Cardiac muscle cell (in vitro differentiated cells and primary cell): ENCODE data around the gene REEP6. TPM values are rescaled to one million over a fixed set of nuclear protein-coding genes. Genes with fewer than 3 reads are reported as not detected.
A peak's percentile ranks its signal among the peaks of the same experiment; 100 is the strongest.

Experiments
- DNase-seq, 2 donors: peaks; one replicate each; pipeline versions ENCODE4 v3.0.0 to v3.0.0-alpha.2; 2010 to 2017; ENCODE audit warnings: low read depth in 1 of 2, low spot score in 1 of 2
- H3K27ac ChIP-seq: fragments of 200-600 bp; sonication (generic); 2 replicates; pipeline ENCODE4 v1.5.1; 2016
- H3K27me3 ChIP-seq: fragments of 200-600 bp; sonication (generic); 2 replicates; pipeline ENCODE4 v1.6.0; 2016; ENCODE audit warnings: control low read depth
- H3K36me3 ChIP-seq: fragments of 200-600 bp; sonication (generic); 2 replicates; pipeline ENCODE4 v1.5.1; 2016; ENCODE audit warnings: control low read depth
- H3K4me1 ChIP-seq: fragments of 200-600 bp; sonication (generic); 2 replicates; pipeline ENCODE4 v1.8.1; 2017; ENCODE audit warnings: low read depth, mild to moderate bottlenecking, mixed run types
- H3K4me3 ChIP-seq: fragments of 200-600 bp; sonication (generic); 2 replicates; pipeline ENCODE4 v1.5.1; 2016; ENCODE audit warnings: mild to moderate bottlenecking
- H3K9me3 ChIP-seq: fragments of 200-600 bp; sonication (generic); 2 replicates; pipeline ENCODE4 v1.5.1; 2017; ENCODE audit warnings: low read depth, mild to moderate bottlenecking, control low read depth
- CTCF ChIP-seq: IDR thresholded peaks from 2 replicates; pipeline ENCODE4 v1.5.1; 2012; ENCODE audit warnings: low read depth, mild to moderate bottlenecking, low read length
- polyA plus RNA-seq: library from polyadenylated mRNA; unstranded; fragments of >200 nt; fragmentation: Nextera tagmentation; extraction: Ambion mirVana; gene quantifications from 2 replicates; pipeline ENCODE4 v1.2.1, GENCODE V29; 2016
- total RNA-seq: library from RNA; depleted of rRNA; stranded (reverse); fragments of >200 nt; gene quantifications from 2 replicates; pipeline ENCODE4 v1.2.3, GENCODE V29; 2016

REEP6 gene
- total and polyA plus RNA-seq, 2 experiments from 2014 or later: 52.7 to 99.8 TPM

- peak; percentile 53 for DNase-seq
- peaks cover 90% of the 10 kb centered on the region for H3K27me3 ChIP-seq
- no peak for TF ChIP-seq CTCF
Observed at GRCh38 chr19:1455336-1456120, 35.5 kb upstream of the REEP6 start.

GRCh38 chr19:1456121-1456900, 34.7 kb upstream of the REEP6 start:
- H3K4me1 ChIP-seq: no peaks in the 10 kb centered on the region

More at GRCh38 chr19:1455336-1456120, 35.5 kb upstream of the REEP6 start:
- H3K4me3 ChIP-seq: no peak overlapping the region
- H3K4me1 ChIP-seq: no peaks in the 10 kb centered on the region
- H3K9me3 ChIP-seq: no peaks in the 10 kb centered on the region
- H3K27ac ChIP-seq: no peak overlapping the region
- H3K36me3 ChIP-seq: no peaks in the 10 kb centered on the region

GRCh38 chr19:1457031-1457739, 33.8 kb upstream of the REEP6 start:
- Histone ChIP-seq H3K4me3 (no peak overlapping the region), H3K27ac (no peak overlapping the region), H3K9me3 (no peaks in the 10 kb centered on the region), H3K36me3 (no peaks in the 10 kb centered on the region), H3K4me1 (no peaks in the 10 kb centered on the region), H3K27me3 (peaks cover 73% of the 10 kb centered on the region)
- no peak for DNase-seq
- TF ChIP-seq CTCF: no peak

More at GRCh38 chr19:1456121-1456900, 34.7 kb upstream of the REEP6 start:
- no peaks in the 10 kb centered on the region for H3K36me3 ChIP-seq
- H3K4me3 ChIP-seq: no peak overlapping the region
- TF ChIP-seq CTCF: peak; percentile 1
- no peak for DNase-seq
- no peaks in the 10 kb centered on the region for H3K9me3 ChIP-seq
- H3K27ac ChIP-seq: no peak overlapping the region
- peaks cover 82% of the 10 kb centered on the region for H3K27me3 ChIP-seq

GRCh38 chr19:1457892-1458291, 33.1 kb upstream of the REEP6 start:
- no peaks in the 10 kb centered on the region for H3K9me3 ChIP-seq
- no peak for TF ChIP-seq CTCF
- H3K4me3 ChIP-seq: no peak overlapping the region
- H3K4me1 ChIP-seq: no peaks in the 10 kb centered on the region
- H3K27me3 ChIP-seq: peaks cover 66% of the 10 kb centered on the region
- H3K27ac ChIP-seq: no peak overlapping the region
- no peaks in the 10 kb centered on the region for H3K36me3 ChIP-seq
- DNase-seq: no peak

GRCh38 chr19:1459479-1459878, 31.5 kb upstream of the REEP6 start:
- no peak for TF ChIP-seq CTCF
- Histone ChIP-seq H3K9me3 (no peaks in the 10 kb centered on the region), H3K27ac (no peak overlapping the region), H3K4me1 (no peaks in the 10 kb centered on the region), H3K4me3 (no peak overlapping the region), H3K27me3 (peaks cover 61% of the 10 kb centered on the region), H3K36me3 (no peaks in the 10 kb centered on the region)
- DNase-seq: no peak
